ENCODE results near the gene DOCK7.

- no peak for TF ChIP-seq CTCF (IDR thresholded peaks at IDR 0.05)
- no peak for TF ChIP-seq POLR2A (IDR thresholded peaks at IDR 0.05)
- TF ChIP-seq POLR2AphosphoS5 (IDR thresholded peaks at IDR 0.05): no peak
Measured at GRCh38 chr1:62726011-62726442, 37.8 kb upstream of the DOCK7 start.

All from breast epithelium (tissue), 3 donors.